Epithelial cell of proximal tubule (primary cell): ENCODE data around the gene DCPS. TPM values are rescaled to one million over a fixed set of nuclear protein-coding genes. Genes with fewer than 3 reads are reported as not detected.
A peak's percentile ranks its signal among the peaks of the same experiment; 100 is the strongest.
"Not testable (repeated sequence)": the region's sequence is repeated elsewhere in the genome, so short reads cannot be mapped to it uniquely, and the experiment has no call there.

ENCODE experiments used
- DNase-seq: peaks from one replicate; pipeline ENCODE4 v3.0.0-alpha.2; 2011; ENCODE audit warnings: low read depth
- H3K4me3 ChIP-seq: 2 replicates; pipeline ENCODE4 v1.5.1; 2011; ENCODE audit warnings: low read depth, mild to moderate bottlenecking, low read length
- CTCF ChIP-seq: conservative IDR thresholded peaks from 2 replicates; pipeline ENCODE4 v1.5.1; 2012; ENCODE audit warnings: low read depth, mild to moderate bottlenecking, low read length
- total RNA-seq: library from RNA; depleted of rRNA; stranded (reverse); fragments of >200 nt; gene quantifications from 2 replicates; pipeline ENCODE4 v1.2.3, GENCODE V29; 2015

The DCPS gene
- total RNA-seq, 1 donor from 2014 or later, result 17.2 TPM

GRCh38 chr11:126359431-126360048 is 55.7 kb downstream of the DCPS start:
- peak; percentile 19 for TF ChIP-seq CTCF
- no peak for DNase-seq
- H3K4me3 ChIP-seq, result no peak overlapping the region

DNA sequence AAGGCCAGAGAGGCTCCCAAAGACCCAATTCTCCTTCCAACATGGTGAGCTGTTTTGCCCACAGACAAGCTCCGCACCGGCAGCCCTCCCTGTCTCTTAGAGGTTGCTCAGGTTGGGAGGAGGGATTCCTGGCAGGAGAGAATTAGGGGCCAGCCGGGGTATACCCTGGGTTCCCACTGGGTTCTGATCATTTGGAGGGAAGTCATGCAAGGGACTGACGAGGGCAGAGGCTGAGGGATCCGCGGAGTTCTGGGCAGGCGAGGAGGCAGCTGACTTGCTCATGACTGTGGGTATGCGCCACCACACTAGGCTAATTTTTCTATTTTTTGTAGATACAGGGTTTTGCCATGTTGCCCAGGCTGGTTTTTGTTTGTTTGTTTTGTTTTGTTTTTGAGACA is 56.2 kb downstream of the DCPS start:
- DNase-seq, result no peak
- no peak for TF ChIP-seq CTCF
- no peak overlapping the region for H3K4me3 ChIP-seq

DNA sequence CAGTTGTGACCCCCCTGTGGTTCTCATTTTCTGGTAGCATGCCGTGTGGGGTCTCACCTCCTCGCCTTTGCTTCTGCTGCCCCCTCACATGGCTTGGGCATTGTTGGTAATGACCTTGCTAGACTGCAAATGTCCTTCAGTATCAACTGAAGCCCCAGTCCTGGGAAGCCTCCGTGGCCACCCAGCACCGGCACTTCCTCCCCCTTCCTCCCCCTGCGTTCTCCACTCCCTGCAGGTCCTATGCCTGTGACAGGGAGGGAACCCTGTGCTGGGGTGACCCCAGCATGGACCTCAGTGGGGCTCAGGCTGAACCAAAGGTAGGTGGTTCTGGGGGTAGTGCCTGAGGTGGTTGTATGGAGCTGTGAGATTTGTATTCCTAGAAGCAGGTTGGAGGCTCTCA is 57.5 kb downstream of the DCPS start:
- no peak for TF ChIP-seq CTCF
- DNase-seq, result no peak
- no peak overlapping the region for H3K4me3 ChIP-seq

- no peak overlapping the region for H3K4me3 ChIP-seq
- no peak for TF ChIP-seq CTCF
- no peak for DNase-seq
Measured at GRCh38 chr11:126362879-126363655, 59.2 kb downstream of the DCPS start.

DNA sequence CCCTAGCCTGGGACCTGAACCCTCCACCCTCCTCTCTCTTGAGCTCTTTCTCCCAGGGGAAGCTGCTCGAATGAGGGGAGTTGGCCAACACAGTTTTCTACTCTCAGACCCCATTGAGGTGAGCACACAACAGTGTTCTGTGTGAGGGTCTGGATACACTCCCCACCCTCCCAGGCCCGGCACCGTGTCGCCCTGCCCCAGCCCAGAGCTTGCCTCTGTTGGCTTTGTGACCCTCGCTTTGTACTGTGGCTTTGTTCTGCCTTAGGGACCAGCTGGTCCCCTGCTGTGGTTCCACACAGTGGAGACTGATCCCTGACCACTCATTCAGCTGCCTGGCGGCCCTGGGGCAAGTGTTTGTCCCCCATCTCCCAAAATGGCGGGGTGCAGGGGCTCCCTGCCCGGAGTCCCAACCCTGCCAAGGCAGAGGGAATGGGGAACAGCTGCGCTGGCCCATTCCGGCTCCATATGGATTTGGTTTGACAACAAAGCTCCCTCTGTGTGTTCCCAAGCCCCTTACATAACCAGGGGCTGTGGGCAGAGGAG is 59.9 kb downstream of the DCPS start:
- no peak overlapping the region for H3K4me3 ChIP-seq
- no peak for DNase-seq
- TF ChIP-seq CTCF, result no peak

GRCh38 chr11:126364735-126365134 is 60.9 kb downstream of the DCPS start:
- DNase-seq, H3K4me3 ChIP-seq: not testable (repeated sequence)

DNA sequence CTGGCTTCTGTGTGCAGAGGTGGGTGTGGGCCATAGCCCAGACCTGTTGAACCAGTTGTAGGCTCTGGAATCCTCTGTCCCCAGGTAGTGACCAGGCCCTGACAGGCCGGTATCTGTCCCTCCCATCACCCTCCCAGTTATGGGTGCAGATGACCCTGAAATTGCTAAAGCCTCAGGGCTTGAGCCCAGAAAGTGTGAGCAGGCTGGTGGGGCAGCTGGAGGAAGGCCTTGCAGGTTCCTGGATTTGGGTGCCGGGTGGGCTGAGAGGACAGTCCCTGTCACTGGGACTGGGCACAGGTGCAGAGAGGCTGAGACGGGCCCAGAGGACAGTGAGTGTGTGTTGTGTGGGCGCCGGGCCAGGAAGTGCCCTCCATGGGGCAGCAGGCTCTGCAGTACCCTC is 61.6 kb downstream of the DCPS start:
- DNase-seq, H3K4me3 ChIP-seq: not testable (repeated sequence)

DNA sequence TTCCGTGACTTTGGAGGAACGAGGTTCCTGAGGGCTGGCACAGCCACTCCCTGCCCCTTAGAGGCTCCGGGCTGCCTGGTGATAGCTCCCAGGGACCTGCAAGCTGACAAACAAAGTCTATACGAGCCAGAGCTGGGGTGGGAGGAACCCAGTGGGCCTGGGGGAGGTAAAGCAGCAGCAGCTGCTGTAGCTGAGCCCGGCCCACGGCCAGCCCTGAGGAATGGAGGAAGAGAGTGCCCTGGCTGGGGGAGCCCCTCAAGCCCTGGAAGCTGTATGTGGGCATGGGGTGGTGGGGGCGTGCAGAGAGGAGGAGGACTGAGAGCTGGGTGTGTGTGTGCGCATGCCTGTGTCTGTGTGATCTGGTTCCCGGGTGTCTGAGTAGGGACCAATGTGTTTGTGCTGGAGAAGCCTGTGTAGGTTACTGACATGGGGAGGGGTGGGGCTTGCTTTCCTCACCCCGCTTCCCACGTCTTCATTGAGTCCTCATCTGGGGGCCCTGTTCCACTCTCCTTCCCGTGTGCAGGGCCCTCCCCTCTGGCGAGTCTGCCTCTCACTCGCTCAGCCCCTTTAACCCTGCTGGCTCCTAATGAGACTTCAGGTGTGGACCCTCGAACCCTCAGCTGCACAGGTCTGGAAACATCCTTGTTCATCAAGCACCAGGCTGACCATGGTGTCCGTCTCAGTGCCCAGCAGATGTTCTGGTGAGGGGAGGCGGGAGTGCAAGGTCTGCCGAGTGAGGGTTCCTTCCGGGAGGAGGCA is 62.4 kb downstream of the DCPS start:
- no peak overlapping the region for H3K4me3 ChIP-seq

DNA sequence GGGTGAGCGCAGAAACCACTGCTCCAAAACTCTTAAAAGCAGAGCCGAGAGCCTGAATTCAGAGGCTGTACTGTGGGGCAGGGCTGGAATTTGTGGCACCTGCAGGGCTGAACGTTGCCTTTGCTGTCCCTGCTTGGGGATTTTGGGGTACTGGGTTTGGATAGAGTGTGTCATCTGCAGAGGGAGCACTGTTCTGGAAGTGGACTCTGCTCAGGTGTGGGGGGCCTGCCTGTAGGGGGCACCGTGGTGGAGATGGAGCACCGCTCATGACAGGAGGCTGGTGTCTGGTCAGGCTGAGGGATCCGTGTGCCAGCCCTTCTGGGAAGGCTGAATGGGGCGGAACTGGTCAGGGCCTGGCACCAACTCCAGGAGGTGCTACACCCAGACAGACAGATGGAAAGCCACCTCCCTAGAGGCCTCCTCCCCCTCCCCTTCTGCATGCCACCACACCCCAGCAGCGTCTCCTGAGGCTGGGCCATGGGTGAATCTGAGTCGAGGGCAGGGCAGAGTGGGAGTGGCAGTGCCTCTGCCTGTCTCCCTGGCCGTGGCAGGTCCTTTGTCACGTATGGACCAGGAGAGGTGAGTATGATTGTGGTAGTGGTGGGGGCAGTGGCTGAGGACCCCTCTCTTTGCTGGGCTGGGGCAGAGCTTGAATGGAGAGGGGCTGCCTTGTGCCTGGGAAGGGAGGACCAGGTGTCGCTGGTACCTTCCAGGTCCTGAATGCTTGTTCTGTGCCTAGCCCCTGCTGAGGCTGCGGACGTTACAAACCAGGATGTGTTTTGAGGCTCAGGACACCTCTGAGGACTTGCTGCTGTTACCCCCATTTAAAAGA is 63.2 kb downstream of the DCPS start:
- not testable (repeated sequence) for H3K4me3 ChIP-seq, DNase-seq

More for the DNA sequence above, 62.4 kb downstream of the DCPS start:
- TF ChIP-seq CTCF, result no peak
- DNase-seq, result no peak

DNA sequence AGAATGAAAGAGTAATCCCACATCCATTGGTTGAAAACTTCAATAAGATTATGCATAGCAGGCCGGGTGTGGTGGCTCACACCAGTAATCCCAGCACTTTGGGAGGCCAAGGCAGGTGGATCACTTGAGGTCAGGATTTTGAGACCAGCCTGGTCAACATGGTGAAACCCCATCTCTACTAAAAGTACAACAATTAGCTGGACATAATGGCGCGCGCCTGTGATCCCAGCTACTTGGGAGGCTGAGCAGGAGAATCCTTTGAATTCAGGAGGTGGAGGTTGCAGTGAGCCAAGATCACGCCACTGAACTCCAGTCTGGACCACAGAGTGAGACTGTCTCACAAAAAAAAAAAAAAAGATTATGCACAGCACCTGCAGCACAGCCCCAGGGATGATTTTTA is 63.9 kb downstream of the DCPS start:
- DNase-seq, H3K4me3 ChIP-seq: not testable (repeated sequence)
